ENCODE data around the gene HSPA1A.
A peak's percentile ranks its signal among the peaks of the same experiment; 100 is the strongest.
"Not testable (repeated sequence)": the region's sequence is repeated elsewhere in the genome, so short reads cannot be mapped to it uniquely, and the experiment has no call there.

Gene HSPA1A

DNA sequence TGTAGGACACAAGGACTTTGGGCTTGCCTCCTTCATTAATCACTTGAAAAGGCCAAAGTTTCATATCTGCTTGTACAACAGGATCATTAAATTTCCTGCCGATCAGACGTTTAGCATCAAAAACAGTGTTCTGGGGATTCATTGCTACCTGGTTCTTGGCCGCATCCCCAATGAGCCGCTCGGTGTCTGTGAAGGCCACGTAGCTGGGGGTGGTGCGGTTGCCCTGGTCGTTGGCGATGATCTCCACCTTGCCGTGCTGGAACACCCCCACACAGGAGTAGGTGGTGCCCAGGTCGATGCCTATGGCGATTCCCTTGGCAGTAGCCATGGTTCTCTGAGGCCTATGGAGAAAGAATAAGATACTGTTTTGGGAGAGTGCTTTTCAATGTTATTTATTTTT lies 3.7 kb upstream of the HSPA1A start:
- Histone ChIP-seq H3K9me3 (ENCODE audit: control insufficient read depth, low read length) (no peaks in the 10 kb centered on the region), H3K4me3 (ENCODE audit: insufficient read depth, low read depth, low read length, poor library complexity, severe bottlenecking) (no peak overlapping the region), H3K27ac (ENCODE audit: insufficient read depth, low read length, poor library complexity, severe bottlenecking) (no peak overlapping the region), H3K36me3 (ENCODE audit: control insufficient read depth, insufficient read depth, low read length) (peaks cover 12% of the 10 kb centered on the region), H3K4me1 (ENCODE audit: control insufficient read depth, insufficient read depth, low read length, poor library complexity, severe bottlenecking) (peaks cover 17% of the 10 kb centered on the region), H3K27me3 (replicated peaks; ENCODE audit: control insufficient read depth, insufficient read depth, low read length, poor library complexity, severe bottlenecking) (no peaks in the 10 kb centered on the region)
- DNase-seq: no peak

DNA sequence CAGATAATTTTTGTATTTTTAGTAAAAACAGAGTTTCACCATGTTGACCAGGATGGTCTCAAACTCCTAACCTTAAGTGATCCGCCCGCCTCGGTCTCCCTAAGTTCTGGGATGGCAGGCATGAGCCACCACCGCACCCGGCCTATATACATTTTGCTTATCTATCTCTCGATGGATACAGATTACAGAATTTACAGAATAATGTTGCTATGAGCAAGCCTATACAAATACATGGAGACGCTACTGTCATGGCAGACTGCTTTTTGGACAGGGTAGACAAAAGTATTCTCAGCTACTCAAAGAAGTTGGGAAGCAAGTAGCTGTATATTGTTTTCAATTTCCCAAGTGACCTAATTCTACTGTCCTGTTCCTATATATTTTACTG lies 1.9 kb upstream of the HSPA1A start:
- H3K9me3 ChIP-seq (ENCODE audit: control insufficient read depth, low read length): no peaks in the 10 kb centered on the region
- H3K4me3 ChIP-seq (ENCODE audit: insufficient read depth, low read depth, low read length, poor library complexity, severe bottlenecking): peak overlapping the region; percentile 25
- no peak for DNase-seq
- peaks cover 17% of the 10 kb centered on the region for H3K4me1 ChIP-seq (ENCODE audit: control insufficient read depth, insufficient read depth, low read length, poor library complexity, severe bottlenecking)
- peaks cover 12% of the 10 kb centered on the region for H3K36me3 ChIP-seq (ENCODE audit: control insufficient read depth, insufficient read depth, low read length)
- no peaks in the 10 kb centered on the region for H3K27me3 ChIP-seq (replicated peaks; ENCODE audit: control insufficient read depth, insufficient read depth, low read length, poor library complexity, severe bottlenecking)
- peak overlapping the region; percentile 49 for H3K27ac ChIP-seq (ENCODE audit: insufficient read depth, low read length, poor library complexity, severe bottlenecking)

DNA sequence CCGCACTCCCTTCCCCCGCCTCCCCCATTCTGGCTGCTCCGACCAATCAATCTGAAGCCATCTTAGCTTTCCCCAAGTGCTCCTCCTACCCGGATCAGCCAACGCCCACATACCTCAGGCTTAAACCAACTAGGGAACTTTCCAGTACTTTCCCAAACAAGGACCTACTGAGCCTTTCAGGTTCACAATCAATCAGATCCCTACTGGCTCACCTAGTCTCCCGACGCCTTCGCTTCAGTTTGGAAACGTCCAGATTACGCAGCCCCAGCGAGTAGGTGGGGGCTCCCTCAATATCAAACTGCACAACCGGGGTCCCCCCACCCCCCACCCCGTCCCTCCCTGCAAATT lies 692 bp upstream of the HSPA1A start:
- Histone ChIP-seq H3K36me3 (ENCODE audit: control insufficient read depth, insufficient read depth, low read length) (peaks cover 12% of the 10 kb centered on the region), H3K4me3 (ENCODE audit: insufficient read depth, low read depth, low read length, poor library complexity, severe bottlenecking) (peak overlapping the region; percentile 92), H3K4me1 (ENCODE audit: control insufficient read depth, insufficient read depth, low read length, poor library complexity, severe bottlenecking) (peaks cover 23% of the 10 kb centered on the region), H3K27me3 (replicated peaks; ENCODE audit: control insufficient read depth, insufficient read depth, low read length, poor library complexity, severe bottlenecking) (no peaks in the 10 kb centered on the region), H3K27ac (ENCODE audit: insufficient read depth, low read length, poor library complexity, severe bottlenecking) (peak overlapping the region; percentile 81), H3K9me3 (ENCODE audit: control insufficient read depth, low read length) (no peaks in the 10 kb centered on the region)
- DNase-seq: peak; percentile 59 to 78 (median 59)

DNA sequence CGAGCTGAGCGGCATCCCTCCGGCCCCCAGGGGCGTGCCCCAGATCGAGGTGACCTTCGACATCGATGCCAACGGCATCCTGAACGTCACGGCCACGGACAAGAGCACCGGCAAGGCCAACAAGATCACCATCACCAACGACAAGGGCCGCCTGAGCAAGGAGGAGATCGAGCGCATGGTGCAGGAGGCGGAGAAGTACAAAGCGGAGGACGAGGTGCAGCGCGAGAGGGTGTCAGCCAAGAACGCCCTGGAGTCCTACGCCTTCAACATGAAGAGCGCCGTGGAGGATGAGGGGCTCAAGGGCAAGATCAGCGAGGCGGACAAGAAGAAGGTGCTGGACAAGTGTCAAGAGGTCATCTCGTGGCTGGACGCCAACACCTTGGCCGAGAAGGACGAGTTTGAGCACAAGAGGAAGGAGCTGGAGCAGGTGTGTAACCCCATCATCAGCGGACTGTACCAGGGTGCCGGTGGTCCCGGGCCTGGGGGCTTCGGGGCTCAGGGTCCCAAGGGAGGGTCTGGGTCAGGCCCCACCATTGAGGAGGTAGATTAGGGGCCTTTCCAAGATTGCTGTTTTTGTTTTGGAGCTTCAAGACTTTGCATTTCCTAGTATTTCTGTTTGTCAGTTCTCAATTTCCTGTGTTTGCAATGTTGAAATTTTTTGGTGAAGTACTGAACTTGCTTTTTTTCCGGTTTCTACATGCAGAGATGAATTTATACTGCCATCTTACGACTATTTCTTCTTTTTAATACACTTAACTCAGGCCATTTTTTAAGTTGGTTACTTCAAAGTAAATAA lies 2.0 kb downstream of the HSPA1A start:
- Histone ChIP-seq H3K4me1 (ENCODE audit: control insufficient read depth, insufficient read depth, low read length, poor library complexity, severe bottlenecking) (peaks cover 31% of the 10 kb centered on the region), H3K4me3 (ENCODE audit: insufficient read depth, low read depth, low read length, poor library complexity, severe bottlenecking) (peak overlapping the region; percentile 42), H3K27ac (ENCODE audit: insufficient read depth, low read length, poor library complexity, severe bottlenecking) (peak overlapping the region; percentile 65)
- not testable (repeated sequence) for H3K27me3 ChIP-seq (replicated peaks; ENCODE audit: control insufficient read depth, insufficient read depth, low read length, poor library complexity, severe bottlenecking); H3K36me3 ChIP-seq (ENCODE audit: control insufficient read depth, insufficient read depth, low read length); H3K9me3 ChIP-seq (ENCODE audit: control insufficient read depth, low read length)
- DNase-seq: peak in 1 of 3 donors; percentile 20

DNA sequence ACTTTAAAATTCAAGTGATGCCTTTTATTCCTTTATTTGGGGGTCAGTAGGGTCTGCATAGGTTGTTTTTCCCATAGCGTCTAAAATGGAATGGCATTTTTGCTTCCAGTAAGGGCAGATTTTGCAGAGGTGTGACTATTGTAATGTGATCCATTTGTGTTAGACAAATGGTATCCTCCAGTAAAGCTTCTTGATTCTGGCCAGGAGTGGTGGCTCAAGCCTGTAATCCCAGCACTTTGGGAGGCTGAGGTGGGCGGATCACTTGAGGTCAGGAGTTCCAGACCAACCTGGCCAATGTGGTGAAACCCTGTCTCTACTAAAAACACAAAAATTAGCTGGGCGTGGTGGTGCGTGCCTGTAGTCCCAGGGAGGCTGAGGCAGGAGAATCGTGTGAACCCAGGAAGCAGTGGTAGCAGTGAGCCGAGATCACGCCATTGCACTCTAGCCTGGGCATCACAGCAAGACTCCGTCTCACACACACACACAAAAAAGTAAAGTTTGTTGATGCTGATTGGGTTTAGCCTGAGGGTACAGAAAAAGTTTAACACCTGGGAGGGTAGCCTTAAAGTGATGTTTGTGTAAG lies 2.7 kb downstream of the HSPA1A start:
- H3K27ac ChIP-seq (ENCODE audit: insufficient read depth, low read length, poor library complexity, severe bottlenecking): peak overlapping the region; percentile 65
- peak overlapping the region; percentile 42 for H3K4me3 ChIP-seq (ENCODE audit: insufficient read depth, low read depth, low read length, poor library complexity, severe bottlenecking)
- not testable (repeated sequence) for DNase-seq; H3K36me3 ChIP-seq (ENCODE audit: control insufficient read depth, insufficient read depth, low read length); H3K27me3 ChIP-seq (replicated peaks; ENCODE audit: control insufficient read depth, insufficient read depth, low read length, poor library complexity, severe bottlenecking); H3K9me3 ChIP-seq (ENCODE audit: control insufficient read depth, low read length)
- H3K4me1 ChIP-seq (ENCODE audit: control insufficient read depth, insufficient read depth, low read length, poor library complexity, severe bottlenecking): peaks cover 33% of the 10 kb centered on the region

DNA sequence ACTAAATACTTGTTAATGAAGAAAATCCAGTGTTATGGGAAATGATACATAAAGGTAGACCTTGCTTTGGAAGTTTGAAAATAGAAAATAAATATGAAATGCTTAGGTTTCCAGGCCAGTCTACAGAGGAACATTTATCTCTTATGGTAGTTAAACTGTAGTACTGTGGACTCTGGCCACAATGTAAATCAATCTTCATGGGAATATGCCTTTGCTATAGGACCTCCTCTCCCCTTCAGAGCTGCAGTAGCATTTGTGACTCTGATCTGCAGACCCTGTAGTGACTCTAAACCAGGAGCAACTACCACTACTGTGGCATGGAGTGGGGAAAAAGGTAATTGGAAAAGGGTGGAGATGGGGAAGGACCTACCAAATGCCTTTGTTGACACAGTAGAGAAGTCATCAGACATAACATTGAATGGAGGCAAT lies 4.5 kb downstream of the HSPA1A start:
- no peak overlapping the region for H3K4me3 ChIP-seq (ENCODE audit: insufficient read depth, low read depth, low read length, poor library complexity, severe bottlenecking)
- H3K9me3 ChIP-seq (ENCODE audit: control insufficient read depth, low read length): no peaks in the 10 kb centered on the region
- no peaks in the 10 kb centered on the region for H3K27me3 ChIP-seq (replicated peaks; ENCODE audit: control insufficient read depth, insufficient read depth, low read length, poor library complexity, severe bottlenecking)
- H3K36me3 ChIP-seq (ENCODE audit: control insufficient read depth, insufficient read depth, low read length): no peaks in the 10 kb centered on the region
- no peak for DNase-seq
- H3K4me1 ChIP-seq (ENCODE audit: control insufficient read depth, insufficient read depth, low read length, poor library complexity, severe bottlenecking): peaks cover 24% of the 10 kb centered on the region
- no peak overlapping the region for H3K27ac ChIP-seq (ENCODE audit: insufficient read depth, low read length, poor library complexity, severe bottlenecking)

DNA sequence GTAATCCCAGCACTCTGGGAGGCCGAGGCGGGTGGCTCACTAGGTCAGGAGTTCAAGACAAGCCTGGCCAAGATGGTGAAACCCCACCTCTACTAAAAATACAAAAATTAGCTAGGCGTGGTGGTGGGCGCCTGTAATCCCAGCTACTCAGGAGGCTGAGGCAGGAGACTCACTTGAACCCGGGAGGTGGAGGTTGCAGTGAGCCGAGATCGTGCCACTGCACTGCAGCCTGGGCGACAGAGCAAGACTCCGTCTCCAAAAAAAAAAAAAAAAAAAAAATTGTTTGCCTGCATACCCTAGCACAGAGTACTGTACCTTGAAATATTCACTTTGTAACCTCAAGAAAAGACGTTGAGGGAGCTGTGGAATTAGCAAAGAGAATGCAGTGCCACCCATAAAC lies 5.1 kb downstream of the HSPA1A start:
- not testable (repeated sequence) for H3K36me3 ChIP-seq (ENCODE audit: control insufficient read depth, insufficient read depth, low read length); H3K27me3 ChIP-seq (replicated peaks; ENCODE audit: control insufficient read depth, insufficient read depth, low read length, poor library complexity, severe bottlenecking); H3K9me3 ChIP-seq (ENCODE audit: control insufficient read depth, low read length); H3K4me3 ChIP-seq (ENCODE audit: insufficient read depth, low read depth, low read length, poor library complexity, severe bottlenecking); H3K27ac ChIP-seq (ENCODE audit: insufficient read depth, low read length, poor library complexity, severe bottlenecking); DNase-seq
- H3K4me1 ChIP-seq (ENCODE audit: control insufficient read depth, insufficient read depth, low read length, poor library complexity, severe bottlenecking): peaks cover 22% of the 10 kb centered on the region

DNA sequence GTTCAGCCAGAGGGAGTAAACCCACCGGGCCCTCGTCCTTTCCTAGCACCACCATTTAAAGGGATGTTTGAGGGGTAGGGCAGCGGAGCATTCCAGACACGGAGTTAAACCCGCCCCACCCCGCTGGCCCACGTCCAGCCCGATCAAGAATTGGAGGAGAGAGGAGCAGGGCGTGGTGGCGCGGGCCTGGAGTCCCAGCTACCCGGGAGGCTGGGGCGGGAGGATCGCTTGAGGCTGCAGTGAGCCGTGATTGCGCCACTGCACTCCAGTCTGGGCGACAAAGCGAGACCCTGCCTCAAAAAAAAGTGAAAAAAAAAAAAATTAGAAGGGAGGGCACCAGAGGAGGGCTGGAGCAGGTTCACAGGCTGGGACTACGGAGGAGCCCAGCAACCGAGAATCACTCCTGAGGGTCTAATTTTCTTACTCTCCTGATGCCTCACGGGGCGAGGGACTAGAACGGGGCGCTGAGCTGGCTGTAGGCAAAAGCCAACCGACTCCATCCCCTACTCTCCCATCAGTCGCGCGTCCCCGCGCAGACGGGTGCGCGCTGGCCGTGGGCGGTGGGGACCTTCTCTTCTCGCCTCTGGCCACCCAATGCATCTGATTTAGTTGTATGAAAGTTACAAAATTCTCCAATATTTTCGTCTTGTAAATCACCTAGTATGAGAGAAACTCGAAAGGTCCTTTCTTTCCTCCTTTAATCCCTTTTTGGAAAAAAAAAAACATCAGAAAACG lies 6.1 kb downstream of the HSPA1A start:
- no peaks in the 10 kb centered on the region for H3K36me3 ChIP-seq (ENCODE audit: control insufficient read depth, insufficient read depth, low read length)
- no peaks in the 10 kb centered on the region for H3K27me3 ChIP-seq (replicated peaks; ENCODE audit: control insufficient read depth, insufficient read depth, low read length, poor library complexity, severe bottlenecking)
- no peaks in the 10 kb centered on the region for H3K9me3 ChIP-seq (ENCODE audit: control insufficient read depth, low read length)
- H3K4me1 ChIP-seq (ENCODE audit: control insufficient read depth, insufficient read depth, low read length, poor library complexity, severe bottlenecking): peaks cover 21% of the 10 kb centered on the region
- DNase-seq: no peak
- H3K4me3 ChIP-seq (ENCODE audit: insufficient read depth, low read depth, low read length, poor library complexity, severe bottlenecking): peak overlapping the region; percentile 73
- peak overlapping the region; percentile 86 for H3K27ac ChIP-seq (ENCODE audit: insufficient read depth, low read length, poor library complexity, severe bottlenecking)

DNA sequence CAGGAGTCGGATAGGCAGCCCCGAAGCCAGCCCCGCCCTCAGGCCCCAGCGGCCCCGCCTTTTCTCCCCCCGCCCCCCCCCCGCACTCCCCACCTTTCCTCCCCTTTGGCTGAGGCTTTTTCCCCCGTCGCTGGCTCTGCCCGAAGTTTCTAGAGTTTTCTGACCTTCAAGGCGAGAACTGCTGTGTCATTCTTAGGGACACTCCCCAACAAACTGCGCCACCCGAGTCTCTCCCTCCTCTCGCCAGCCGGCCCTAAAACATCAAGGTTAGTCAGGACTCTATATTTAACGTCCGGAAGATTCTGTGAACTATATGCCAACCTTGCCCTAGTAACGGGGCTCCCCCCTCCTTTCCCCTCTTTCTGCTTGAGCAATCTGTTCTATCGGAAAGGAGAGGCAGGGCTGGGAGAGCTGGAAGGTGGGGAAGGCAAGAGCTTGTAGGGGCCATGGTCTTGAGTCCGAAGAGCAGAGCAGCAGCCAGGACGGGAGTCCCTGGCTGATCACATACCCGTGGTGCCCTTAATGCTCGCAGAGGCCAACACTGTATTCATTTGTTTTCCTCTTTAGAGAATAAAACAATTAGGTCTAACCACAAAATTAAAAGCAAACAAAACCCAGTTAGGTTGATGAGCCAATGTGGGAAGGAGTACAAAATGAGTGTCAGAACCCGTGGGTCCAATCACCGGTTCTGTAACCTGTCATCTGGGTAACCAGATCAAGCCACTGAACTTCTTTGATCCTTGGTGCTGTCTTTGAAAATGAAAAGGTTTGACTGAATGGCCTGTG lies 6.9 kb downstream of the HSPA1A start:
- peak overlapping the region; percentile 86 for H3K27ac ChIP-seq (ENCODE audit: insufficient read depth, low read length, poor library complexity, severe bottlenecking)
- no peaks in the 10 kb centered on the region for H3K36me3 ChIP-seq (ENCODE audit: control insufficient read depth, insufficient read depth, low read length)
- peak overlapping the region; percentile 73 for H3K4me3 ChIP-seq (ENCODE audit: insufficient read depth, low read depth, low read length, poor library complexity, severe bottlenecking)
- no peaks in the 10 kb centered on the region for H3K9me3 ChIP-seq (ENCODE audit: control insufficient read depth, low read length)
- H3K4me1 ChIP-seq (ENCODE audit: control insufficient read depth, insufficient read depth, low read length, poor library complexity, severe bottlenecking): peaks cover 26% of the 10 kb centered on the region
- DNase-seq: peak; percentile 46 to 55 (median 53)
- no peaks in the 10 kb centered on the region for H3K27me3 ChIP-seq (replicated peaks; ENCODE audit: control insufficient read depth, insufficient read depth, low read length, poor library complexity, severe bottlenecking)

Data from effector memory CD4-positive, alpha-beta T cell (primary cell).